ENCODE data around the gene TNFRSF1B.

Gene TNFRSF1B

GRCh38 chr1:12203216-12204007 is 36.6 kb downstream of the TNFRSF1B start:
- peak overlapping the region; percentile 50 for H3K27ac ChIP-seq (ENCODE audit: insufficient read depth, low read length, poor library complexity, severe bottlenecking)
- no peak overlapping the region for H3K4me3 ChIP-seq (ENCODE audit: insufficient read depth, low read depth, low read length, poor library complexity, severe bottlenecking)
- H3K36me3 ChIP-seq (ENCODE audit: control insufficient read depth, insufficient read depth, low read length), result peaks cover 59% of the 10 kb centered on the region
- H3K9me3 ChIP-seq (ENCODE audit: control insufficient read depth, low read length), result no peaks in the 10 kb centered on the region
- DNase-seq, result no peak
- H3K27me3 ChIP-seq (replicated peaks; ENCODE audit: control insufficient read depth, insufficient read depth, low read length, poor library complexity, severe bottlenecking), result no peaks in the 10 kb centered on the region
- peaks cover 18% of the 10 kb centered on the region for H3K4me1 ChIP-seq (ENCODE audit: control insufficient read depth, insufficient read depth, low read length, poor library complexity, severe bottlenecking)

GRCh38 chr1:12204140-12204539 is 37.3 kb downstream of the TNFRSF1B start:
- Histone ChIP-seq H3K4me1 (ENCODE audit: control insufficient read depth, insufficient read depth, low read length, poor library complexity, severe bottlenecking) (peaks cover 25% of the 10 kb centered on the region), H3K27ac (ENCODE audit: insufficient read depth, low read length, poor library complexity, severe bottlenecking) (peak overlapping the region; percentile 50), H3K9me3 (ENCODE audit: control insufficient read depth, low read length) (no peaks in the 10 kb centered on the region), H3K27me3 (replicated peaks; ENCODE audit: control insufficient read depth, insufficient read depth, low read length, poor library complexity, severe bottlenecking) (no peaks in the 10 kb centered on the region), H3K4me3 (ENCODE audit: insufficient read depth, low read depth, low read length, poor library complexity, severe bottlenecking) (no peak overlapping the region), H3K36me3 (ENCODE audit: control insufficient read depth, insufficient read depth, low read length) (peaks cover 61% of the 10 kb centered on the region)
- DNase-seq, result no peak

GRCh38 chr1:12204754-12205658 is 38.2 kb downstream of the TNFRSF1B start:
- DNase-seq, result no peak
- peaks cover 52% of the 10 kb centered on the region for H3K36me3 ChIP-seq (ENCODE audit: control insufficient read depth, insufficient read depth, low read length)
- H3K27ac ChIP-seq (ENCODE audit: insufficient read depth, low read length, poor library complexity, severe bottlenecking), result peak overlapping the region; percentile 50
- H3K27me3 ChIP-seq (replicated peaks; ENCODE audit: control insufficient read depth, insufficient read depth, low read length, poor library complexity, severe bottlenecking), result no peaks in the 10 kb centered on the region
- H3K9me3 ChIP-seq (ENCODE audit: control insufficient read depth, low read length), result no peaks in the 10 kb centered on the region
- H3K4me3 ChIP-seq (ENCODE audit: insufficient read depth, low read depth, low read length, poor library complexity, severe bottlenecking), result no peak overlapping the region
- peaks cover 34% of the 10 kb centered on the region for H3K4me1 ChIP-seq (ENCODE audit: control insufficient read depth, insufficient read depth, low read length, poor library complexity, severe bottlenecking)

- H3K4me3 ChIP-seq (ENCODE audit: insufficient read depth, low read depth, low read length, poor library complexity, severe bottlenecking), result no peak overlapping the region
- no peak for DNase-seq
- H3K36me3 ChIP-seq (ENCODE audit: control insufficient read depth, insufficient read depth, low read length), result peaks cover 48% of the 10 kb centered on the region
- peaks cover 46% of the 10 kb centered on the region for H3K4me1 ChIP-seq (ENCODE audit: control insufficient read depth, insufficient read depth, low read length, poor library complexity, severe bottlenecking)
- H3K9me3 ChIP-seq (ENCODE audit: control insufficient read depth, low read length), result no peaks in the 10 kb centered on the region
- H3K27me3 ChIP-seq (replicated peaks; ENCODE audit: control insufficient read depth, insufficient read depth, low read length, poor library complexity, severe bottlenecking), result no peaks in the 10 kb centered on the region
- H3K27ac ChIP-seq (ENCODE audit: insufficient read depth, low read length, poor library complexity, severe bottlenecking), result no peak overlapping the region
These were observed 39.4 kb downstream of the TNFRSF1B start for GRCh38 chr1:12206238-12206637.

- Histone ChIP-seq H3K27me3 (replicated peaks; ENCODE audit: control insufficient read depth, insufficient read depth, low read length, poor library complexity, severe bottlenecking) (no peaks in the 10 kb centered on the region), H3K4me3 (ENCODE audit: insufficient read depth, low read depth, low read length, poor library complexity, severe bottlenecking) (no peak overlapping the region), H3K4me1 (ENCODE audit: control insufficient read depth, insufficient read depth, low read length, poor library complexity, severe bottlenecking) (peaks cover 49% of the 10 kb centered on the region), H3K9me3 (ENCODE audit: control insufficient read depth, low read length) (no peaks in the 10 kb centered on the region), H3K27ac (ENCODE audit: insufficient read depth, low read length, poor library complexity, severe bottlenecking) (no peak overlapping the region), H3K36me3 (ENCODE audit: control insufficient read depth, insufficient read depth, low read length) (peaks cover 41% of the 10 kb centered on the region)
- no peak for DNase-seq
These were observed 40.1 kb downstream of the TNFRSF1B start for GRCh38 chr1:12206792-12207424.

GRCh38 chr1:12208271-12208670 is 41.5 kb downstream of the TNFRSF1B start:
- H3K4me3 ChIP-seq (ENCODE audit: insufficient read depth, low read depth, low read length, poor library complexity, severe bottlenecking), result no peak overlapping the region
- DNase-seq, result no peak
- H3K9me3 ChIP-seq (ENCODE audit: control insufficient read depth, low read length), result no peaks in the 10 kb centered on the region
- no peak overlapping the region for H3K27ac ChIP-seq (ENCODE audit: insufficient read depth, low read length, poor library complexity, severe bottlenecking)
- H3K27me3 ChIP-seq (replicated peaks; ENCODE audit: control insufficient read depth, insufficient read depth, low read length, poor library complexity, severe bottlenecking), result no peaks in the 10 kb centered on the region
- peaks cover 31% of the 10 kb centered on the region for H3K36me3 ChIP-seq (ENCODE audit: control insufficient read depth, insufficient read depth, low read length)
- H3K4me1 ChIP-seq (ENCODE audit: control insufficient read depth, insufficient read depth, low read length, poor library complexity, severe bottlenecking), result peaks cover 45% of the 10 kb centered on the region

GRCh38 chr1:12208764-12209494 is 42.1 kb downstream of the TNFRSF1B start:
- Histone ChIP-seq H3K9me3 (ENCODE audit: control insufficient read depth, low read length) (no peaks in the 10 kb centered on the region), H3K27me3 (replicated peaks; ENCODE audit: control insufficient read depth, insufficient read depth, low read length, poor library complexity, severe bottlenecking) (no peaks in the 10 kb centered on the region), H3K4me1 (ENCODE audit: control insufficient read depth, insufficient read depth, low read length, poor library complexity, severe bottlenecking) (peaks cover 40% of the 10 kb centered on the region), H3K4me3 (ENCODE audit: insufficient read depth, low read depth, low read length, poor library complexity, severe bottlenecking) (no peak overlapping the region), H3K27ac (ENCODE audit: insufficient read depth, low read length, poor library complexity, severe bottlenecking) (peak overlapping the region; percentile 34), H3K36me3 (ENCODE audit: control insufficient read depth, insufficient read depth, low read length) (peaks cover 31% of the 10 kb centered on the region)
- DNase-seq, result peak; percentile 69 to 84 (median 75)

- no peaks in the 10 kb centered on the region for H3K9me3 ChIP-seq (ENCODE audit: control insufficient read depth, low read length)
- H3K36me3 ChIP-seq (ENCODE audit: control insufficient read depth, insufficient read depth, low read length), result peaks cover 29% of the 10 kb centered on the region
- H3K4me1 ChIP-seq (ENCODE audit: control insufficient read depth, insufficient read depth, low read length, poor library complexity, severe bottlenecking), result peaks cover 34% of the 10 kb centered on the region
- no peak overlapping the region for H3K27ac ChIP-seq (ENCODE audit: insufficient read depth, low read length, poor library complexity, severe bottlenecking)
- no peaks in the 10 kb centered on the region for H3K27me3 ChIP-seq (replicated peaks; ENCODE audit: control insufficient read depth, insufficient read depth, low read length, poor library complexity, severe bottlenecking)
- no peak overlapping the region for H3K4me3 ChIP-seq (ENCODE audit: insufficient read depth, low read depth, low read length, poor library complexity, severe bottlenecking)
- no peak for DNase-seq
These were observed 42.7 kb downstream of the TNFRSF1B start for GRCh38 chr1:12209495-12209832.

- Histone ChIP-seq H3K4me1 (ENCODE audit: control insufficient read depth, insufficient read depth, low read length, poor library complexity, severe bottlenecking) (peaks cover 12% of the 10 kb centered on the region), H3K9me3 (ENCODE audit: control insufficient read depth, low read length) (no peaks in the 10 kb centered on the region), H3K36me3 (ENCODE audit: control insufficient read depth, insufficient read depth, low read length) (no peaks in the 10 kb centered on the region), H3K27ac (ENCODE audit: insufficient read depth, low read length, poor library complexity, severe bottlenecking) (no peak overlapping the region), H3K27me3 (replicated peaks; ENCODE audit: control insufficient read depth, insufficient read depth, low read length, poor library complexity, severe bottlenecking) (no peaks in the 10 kb centered on the region), H3K4me3 (ENCODE audit: insufficient read depth, low read depth, low read length, poor library complexity, severe bottlenecking) (no peak overlapping the region)
- no peak for DNase-seq
These were observed 48.5 kb downstream of the TNFRSF1B start for GRCh38 chr1:12215118-12215961.

Data from effector memory CD4-positive, alpha-beta T cell (primary cell).